Thoracic aorta (tissue), 2 donors: ENCODE measurements around the gene TBC1D4. TPM values are rescaled to one million over a fixed set of nuclear protein-coding genes. Genes with fewer than 3 reads are reported as not detected.

Experiments used
- ATAC-seq: fragments of 150-250 bp; one replicate; pipeline ENCODE4 v1.8.0; 2017; ENCODE audit warnings: low read depth; ENCODE audit not compliant: insufficient number of reproducible peaks, low FRiP score
- DNase-seq: peaks from one replicate; pipeline ENCODE4 v3.0.0-alpha.2; 2020; ENCODE audit warnings: low spot score
- H3K27ac ChIP-seq, 2 donors: fragments of 200-600 bp; sonication (generic); 1 replicate in 1 of 2; 2 replicates in 1 of 2; pipeline ENCODE4 v1.5.1; 2016; ENCODE audit warnings: mild to moderate bottlenecking in 2 of 2, moderate library complexity in 2 of 2
- H3K27me3 ChIP-seq: fragments of 200-600 bp; sonication (generic); replicated peaks from 2 replicates; pipeline ENCODE4 v1.6.0; 2016; ENCODE audit warnings: mild to moderate bottlenecking; ENCODE audit not compliant: insufficient read depth
- H3K36me3 ChIP-seq: fragments of 200-600 bp; sonication (generic); one replicate; pipeline ENCODE4 v1.5.1; 2016
- H3K4me1 ChIP-seq, 2 donors: fragments of 200-600 bp; sonication (generic); 1 replicate in 1 of 2; 2 replicates in 1 of 2; pipeline versions ENCODE4 v1.5.1 to v1.6.0; 2016; ENCODE audit warnings: low read depth in 2 of 2, mild to moderate bottlenecking in 1 of 2; ENCODE audit not compliant: control insufficient read depth in 1 of 2
- H3K4me3 ChIP-seq: fragments of 200-600 bp; sonication (generic); 2 replicates; pipeline ENCODE4 v1.5.1; 2016; ENCODE audit warnings: mild to moderate bottlenecking
- H3K9me3 ChIP-seq: fragments of 200-600 bp; sonication (generic); 2 replicates; pipeline ENCODE4 v1.5.1; 2016
- CTCF ChIP-seq: fragments of 200-600 bp; sonication (generic); IDR thresholded peaks from one replicate; pipeline ENCODE4 v1.5.1; 2019; ENCODE audit warnings: antibody characterized with exemption
- total RNA-seq, 2 donors: library from RNA; depleted of rRNA; stranded (reverse); fragments of >200 nt; gene quantifications; one replicate each; pipeline versions ENCODE4 v1.1.0 to v1.2.3, GENCODE V29; 2016

The TBC1D4 gene
- total RNA-seq, 2 donors from 2014 or later = 15.8 to 20.3 TPM

- DNase-seq (no peak), ATAC-seq (no peak)
- Histone ChIP-seq H3K27ac (no peak overlapping the region), H3K4me1 (peaks cover 9 to 24% of the 10 kb centered on the region in 2 donors), H3K9me3 (no peaks in the 10 kb centered on the region), H3K36me3 (no peaks in the 10 kb centered on the region), H3K27me3 (no peaks in the 10 kb centered on the region), H3K4me3 (no peak overlapping the region)
- no peak for TF ChIP-seq CTCF
Observed at GRCh38 chr13:75417656-75418055, 64.3 kb downstream of the TBC1D4 start.

GRCh38 chr13:75417012-75417384 is 65.0 kb downstream of the TBC1D4 start:
- Histone ChIP-seq H3K36me3 (no peaks in the 10 kb centered on the region), H3K27ac (no peak overlapping the region), H3K9me3 (no peaks in the 10 kb centered on the region), H3K27me3 (no peaks in the 10 kb centered on the region), H3K4me1 (peaks cover 9 to 24% of the 10 kb centered on the region in 2 donors), H3K4me3 (no peak overlapping the region)
- no peak for TF ChIP-seq CTCF
- DNase-seq (no peak), ATAC-seq (no peak)

- Histone ChIP-seq H3K27me3 (no peaks in the 10 kb centered on the region), H3K27ac (no peak overlapping the region), H3K4me3 (no peak overlapping the region), H3K36me3 (no peaks in the 10 kb centered on the region), H3K9me3 (no peaks in the 10 kb centered on the region), H3K4me1 (peaks cover 9 to 24% of the 10 kb centered on the region in 2 donors)
- ATAC-seq (no peak), DNase-seq (no peak)
- no peak for TF ChIP-seq CTCF
Observed at GRCh38 chr13:75416327-75417011, 65.5 kb downstream of the TBC1D4 start.

GRCh38 chr13:75415694-75416093 is 66.3 kb downstream of the TBC1D4 start:
- Histone ChIP-seq H3K9me3 (no peaks in the 10 kb centered on the region), H3K27me3 (no peaks in the 10 kb centered on the region), H3K27ac (no peak overlapping the region), H3K4me1 (peaks cover 9 to 24% of the 10 kb centered on the region in 2 donors), H3K4me3 (no peak overlapping the region), H3K36me3 (no peaks in the 10 kb centered on the region)
- ATAC-seq (no peak), DNase-seq (no peak)
- no peak for TF ChIP-seq CTCF

GRCh38 chr13:75415171-75415570 is 66.8 kb downstream of the TBC1D4 start:
- no peaks in the 10 kb centered on the region for H3K27me3 ChIP-seq
- no peak for TF ChIP-seq CTCF
- peaks cover 9 to 24% of the 10 kb centered on the region in 2 donors for H3K4me1 ChIP-seq
- no peak overlapping the region for H3K4me3 ChIP-seq
- no peaks in the 10 kb centered on the region for H3K36me3 ChIP-seq
- H3K9me3 ChIP-seq = no peaks in the 10 kb centered on the region
- H3K27ac ChIP-seq = no peak overlapping the region
- no peak for ATAC-seq
- DNase-seq = no peak
